Karpas-422 (cell line): ENCODE data around the gene JMJD1C. TPM values are rescaled to one million over a fixed set of nuclear protein-coding genes. Genes with fewer than 3 reads are reported as not detected.

Experiments
- DNase-seq: peaks from one replicate; pipeline ENCODE4 v3.0.0-alpha.2; 2015
- H2AFZ ChIP-seq: fragments of 200-600 bp; sonication (generic); 2 replicates; pipeline ENCODE4 v1.6.1; 2014; ENCODE audit warnings: antibody characterized with exemption, low read length, mixed read lengths
- H3K27ac ChIP-seq: fragments of 200-600 bp; sonication (generic); 2 replicates; pipeline ENCODE4 v1.5.1; 2014; ENCODE audit warnings: mild to moderate bottlenecking, low read length, moderate library complexity
- H3K27me3 ChIP-seq: fragments of 200-600 bp; sonication (generic); 2 replicates; pipeline ENCODE4 v1.6.1; 2014; ENCODE audit warnings: low read length, mixed read lengths
- H3K36me3 ChIP-seq: fragments of 200-600 bp; sonication (generic); 2 replicates; pipeline ENCODE4 v1.6.1; 2014; ENCODE audit warnings: low read length, mixed read lengths; ENCODE audit not compliant: insufficient read depth
- H3K4me1 ChIP-seq: fragments of 200-600 bp; sonication (generic); 2 replicates; pipeline ENCODE4 v1.6.1; 2014; ENCODE audit warnings: mild to moderate bottlenecking, low read length, mixed read lengths
- H3K4me2 ChIP-seq: fragments of 200-600 bp; sonication (generic); 2 replicates; pipeline ENCODE4 v1.6.1; 2014; ENCODE audit warnings: low read length, low read depth, mild to moderate bottlenecking; ENCODE audit not compliant: poor library complexity, severe bottlenecking
- H3K4me3 ChIP-seq: fragments of 200-600 bp; sonication (generic); 2 replicates; pipeline ENCODE4 v1.5.1; 2014; ENCODE audit warnings: mild to moderate bottlenecking, antibody characterized with exemption, low read length, mixed read lengths
- H3K79me2 ChIP-seq: fragments of 200-600 bp; sonication (generic); 2 replicates; pipeline ENCODE4 v1.6.1; 2014; ENCODE audit warnings: mild to moderate bottlenecking, low read length, mixed read lengths
- H3K9ac ChIP-seq: fragments of 200-600 bp; sonication (generic); 2 replicates; pipeline ENCODE4 v1.6.0; 2014; ENCODE audit warnings: low read length
- H3K9me2 ChIP-seq: fragments of 200-600 bp; sonication (generic), shearing (Covaris generic); replicated peaks from 2 replicates; pipeline ENCODE4 v1.6.0; 2014; ENCODE audit warnings: mild to moderate bottlenecking, low read length, moderate library complexity; ENCODE audit not compliant: insufficient read depth
- H3K9me3 ChIP-seq: fragments of 300-700, 200-600 bp; sonication (generic); 2 replicates; pipeline ENCODE4 v1.6.1; 2014; ENCODE audit warnings: low read length, mixed read lengths
- H4K20me1 ChIP-seq: fragments of 200-600 bp; sonication (generic); 2 replicates; pipeline ENCODE4 v1.6.1; 2014; ENCODE audit warnings: mild to moderate bottlenecking, antibody characterized with exemption, low read length, low read depth; ENCODE audit not compliant: insufficient read depth
- total RNA-seq: library from RNA; depleted of rRNA; stranded (reverse); fragments of >200 nt; shearing (Covaris generic); gene quantifications from 2 replicates; pipeline ENCODE4 v1.2.3, GENCODE V29; 2014; ENCODE audit warnings: low replicate concordance

The JMJD1C gene
- total RNA-seq, 1 experiment from 2014 or later: 141 TPM

DNA sequence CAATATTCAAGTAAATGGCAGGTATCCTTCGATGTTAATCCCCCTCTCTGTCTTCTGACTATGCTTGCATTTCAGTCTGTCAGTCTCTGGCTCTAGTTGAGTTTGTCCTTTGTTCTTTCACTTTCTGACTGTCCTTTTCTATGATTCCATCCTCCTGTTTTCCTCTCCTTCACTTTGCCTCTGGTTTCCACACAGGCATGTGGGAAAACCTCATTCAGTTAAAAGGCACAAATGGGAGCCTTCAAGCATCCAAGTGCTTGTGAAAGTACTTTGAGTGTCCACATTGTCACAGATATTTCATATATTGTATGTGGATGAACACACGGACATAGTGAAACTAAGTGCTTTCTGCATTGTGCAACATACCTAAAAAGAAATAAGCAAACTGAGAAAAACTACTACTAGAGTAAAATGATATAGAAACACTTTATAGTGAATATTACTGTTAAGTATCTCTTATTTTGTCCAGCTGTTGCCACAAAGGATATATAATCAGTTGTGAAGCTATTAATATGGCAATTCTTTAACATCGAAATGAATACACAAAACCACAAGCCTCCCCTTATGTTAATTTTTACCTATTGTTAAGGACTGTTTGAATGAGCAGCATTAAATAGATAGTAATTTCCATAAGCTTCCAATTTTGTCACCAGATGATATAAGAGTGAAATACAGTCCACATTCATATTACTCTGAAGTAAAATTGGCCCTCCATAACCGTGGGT is 260.9 kb downstream of the JMJD1C start:
- Histone ChIP-seq H3K4me3 (peak overlapping the region; percentile 27), H3K4me1 (peaks cover 87% of the 10 kb centered on the region), H3K79me2 (peaks cover 76% of the 10 kb centered on the region), H3K27ac (peak overlapping the region; percentile 62), H3K9me3 (no peaks in the 10 kb centered on the region), H2AFZ (no peak overlapping the region), H4K20me1 (no peaks in the 10 kb centered on the region), H3K36me3 (peaks cover 32% of the 10 kb centered on the region; the same call in 1 of the 2 replicates), H3K27me3 (no peaks in the 10 kb centered on the region), H3K9ac (no peak overlapping the region), H3K4me2 (peak overlapping the region; percentile 40), H3K9me2 (no peaks in the 10 kb centered on the region)
- no peak for DNase-seq

- H3K36me3 ChIP-seq: peaks cover 52% of the 10 kb centered on the region
- H3K4me3 ChIP-seq: no peak overlapping the region
- H3K9me3 ChIP-seq: no peaks in the 10 kb centered on the region
- no peaks in the 10 kb centered on the region for H4K20me1 ChIP-seq
- no peak overlapping the region; the same call in 1 of the 2 replicates for H3K27ac ChIP-seq
- peaks cover 52% of the 10 kb centered on the region for H3K79me2 ChIP-seq
- no peak overlapping the region for H2AFZ ChIP-seq
- peaks cover 50% of the 10 kb centered on the region for H3K4me1 ChIP-seq
- H3K27me3 ChIP-seq: no peaks in the 10 kb centered on the region
- H3K9ac ChIP-seq: no peak overlapping the region
- no peak overlapping the region for H3K4me2 ChIP-seq
- no peak for DNase-seq
- no peaks in the 10 kb centered on the region for H3K9me2 ChIP-seq
These were observed 264.7 kb downstream of the JMJD1C start for GRCh38 chr10:63201118-63201517.

DNA sequence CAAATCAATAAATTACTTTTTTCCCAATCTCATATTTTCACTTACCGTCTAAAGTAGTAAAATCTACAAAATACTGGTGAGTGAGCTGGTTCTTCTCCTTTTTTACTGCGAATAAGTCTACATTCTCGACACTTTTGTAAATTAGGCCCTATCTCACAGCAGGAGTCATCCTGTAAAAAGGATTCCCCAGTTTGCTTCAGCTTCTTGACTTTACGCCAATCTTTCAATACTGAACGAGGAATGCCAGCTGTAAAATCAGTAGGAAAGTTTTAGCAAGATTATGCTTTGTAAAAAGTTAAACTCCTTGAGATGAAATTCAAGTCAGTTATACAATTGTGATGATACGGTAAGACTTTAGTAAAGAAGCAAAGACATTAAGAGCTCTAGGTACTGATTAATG is 265.3 kb downstream of the JMJD1C start:
- no peak overlapping the region for H3K9ac ChIP-seq
- H2AFZ ChIP-seq: no peak overlapping the region
- peaks cover 45% of the 10 kb centered on the region for H3K79me2 ChIP-seq
- no peaks in the 10 kb centered on the region for H3K9me3 ChIP-seq
- H3K27me3 ChIP-seq: no peaks in the 10 kb centered on the region
- H3K27ac ChIP-seq: no peak overlapping the region
- H3K36me3 ChIP-seq: peaks cover 45% of the 10 kb centered on the region
- H3K9me2 ChIP-seq: no peaks in the 10 kb centered on the region
- no peaks in the 10 kb centered on the region for H4K20me1 ChIP-seq
- no peak overlapping the region for H3K4me3 ChIP-seq
- DNase-seq: no peak
- peaks cover 43% of the 10 kb centered on the region for H3K4me1 ChIP-seq
- no peak overlapping the region for H3K4me2 ChIP-seq

- peaks cover 38% of the 10 kb centered on the region for H3K79me2 ChIP-seq
- no peak overlapping the region for H3K27ac ChIP-seq
- H3K4me3 ChIP-seq: no peak overlapping the region
- H3K9ac ChIP-seq: no peak overlapping the region
- no peak overlapping the region for H3K4me2 ChIP-seq
- peaks cover 36% of the 10 kb centered on the region for H3K4me1 ChIP-seq
- H3K36me3 ChIP-seq: peaks cover 42% of the 10 kb centered on the region
- no peaks in the 10 kb centered on the region for H3K9me2 ChIP-seq
- no peaks in the 10 kb centered on the region for H3K27me3 ChIP-seq
- no peaks in the 10 kb centered on the region for H4K20me1 ChIP-seq
- no peak for DNase-seq
- H3K9me3 ChIP-seq: no peaks in the 10 kb centered on the region
- no peak overlapping the region for H2AFZ ChIP-seq
These were observed 266.1 kb downstream of the JMJD1C start for GRCh38 chr10:63199716-63200115.

- Histone ChIP-seq H3K4me2 (no peak overlapping the region), H3K79me2 (peaks cover 20% of the 10 kb centered on the region), H3K9me2 (no peaks in the 10 kb centered on the region), H3K9ac (no peak overlapping the region), H4K20me1 (no peaks in the 10 kb centered on the region), H3K27ac (no peak overlapping the region), H3K4me1 (peaks cover 17% of the 10 kb centered on the region), H3K36me3 (peaks cover 55% of the 10 kb centered on the region), H3K27me3 (no peaks in the 10 kb centered on the region), H3K4me3 (no peak overlapping the region), H2AFZ (no peak overlapping the region), H3K9me3 (no peaks in the 10 kb centered on the region)
- DNase-seq: no peak
These were observed 268.3 kb downstream of the JMJD1C start for GRCh38 chr10:63197344-63198092.

DNA sequence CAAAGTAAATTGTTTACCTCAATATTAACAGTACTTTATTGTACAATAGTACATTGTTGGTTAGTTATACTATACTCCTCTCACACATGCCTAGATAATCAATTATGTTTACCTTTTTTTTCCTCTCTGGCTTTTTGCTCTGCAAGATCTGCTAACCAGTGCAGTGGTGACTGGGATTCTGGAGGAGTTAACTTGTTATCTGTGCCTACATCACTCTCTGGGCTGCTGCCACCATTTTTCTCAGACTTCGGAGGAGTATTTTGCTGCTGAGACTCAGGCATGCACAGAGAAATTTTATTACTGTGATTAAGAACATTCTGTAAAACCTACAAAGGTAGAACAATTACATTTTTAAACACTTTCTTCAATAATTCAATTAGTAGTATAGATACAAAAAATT is 273.0 kb downstream of the JMJD1C start:
- H3K9me3 ChIP-seq: no peaks in the 10 kb centered on the region
- H2AFZ ChIP-seq: no peak overlapping the region
- H3K27me3 ChIP-seq: no peaks in the 10 kb centered on the region
- H3K4me2 ChIP-seq: no peak overlapping the region
- H3K4me1 ChIP-seq: no peaks in the 10 kb centered on the region
- H3K4me3 ChIP-seq: no peak overlapping the region
- peaks cover 44% of the 10 kb centered on the region for H3K36me3 ChIP-seq
- no peak for DNase-seq
- H3K9me2 ChIP-seq: no peaks in the 10 kb centered on the region
- H3K79me2 ChIP-seq: peaks cover 5% of the 10 kb centered on the region; the same call in 1 of the 2 replicates
- no peaks in the 10 kb centered on the region for H4K20me1 ChIP-seq
- no peak overlapping the region for H3K9ac ChIP-seq
- H3K27ac ChIP-seq: no peak overlapping the region

GRCh38 chr10:63175534-63175933 is 290.2 kb downstream of the JMJD1C start:
- Histone ChIP-seq H3K79me2 (peaks cover 15% of the 10 kb centered on the region; the same call in 1 of the 2 replicates), H2AFZ (no peak overlapping the region), H3K9me3 (no peaks in the 10 kb centered on the region), H3K27ac (no peak overlapping the region), H3K4me3 (no peak overlapping the region), H4K20me1 (no peaks in the 10 kb centered on the region), H3K4me1 (peaks cover 44% of the 10 kb centered on the region), H3K9ac (no peak overlapping the region), H3K27me3 (no peaks in the 10 kb centered on the region), H3K4me2 (no peak overlapping the region), H3K36me3 (peaks cover 41% of the 10 kb centered on the region), H3K9me2 (no peaks in the 10 kb centered on the region)
- no peak for DNase-seq

DNA sequence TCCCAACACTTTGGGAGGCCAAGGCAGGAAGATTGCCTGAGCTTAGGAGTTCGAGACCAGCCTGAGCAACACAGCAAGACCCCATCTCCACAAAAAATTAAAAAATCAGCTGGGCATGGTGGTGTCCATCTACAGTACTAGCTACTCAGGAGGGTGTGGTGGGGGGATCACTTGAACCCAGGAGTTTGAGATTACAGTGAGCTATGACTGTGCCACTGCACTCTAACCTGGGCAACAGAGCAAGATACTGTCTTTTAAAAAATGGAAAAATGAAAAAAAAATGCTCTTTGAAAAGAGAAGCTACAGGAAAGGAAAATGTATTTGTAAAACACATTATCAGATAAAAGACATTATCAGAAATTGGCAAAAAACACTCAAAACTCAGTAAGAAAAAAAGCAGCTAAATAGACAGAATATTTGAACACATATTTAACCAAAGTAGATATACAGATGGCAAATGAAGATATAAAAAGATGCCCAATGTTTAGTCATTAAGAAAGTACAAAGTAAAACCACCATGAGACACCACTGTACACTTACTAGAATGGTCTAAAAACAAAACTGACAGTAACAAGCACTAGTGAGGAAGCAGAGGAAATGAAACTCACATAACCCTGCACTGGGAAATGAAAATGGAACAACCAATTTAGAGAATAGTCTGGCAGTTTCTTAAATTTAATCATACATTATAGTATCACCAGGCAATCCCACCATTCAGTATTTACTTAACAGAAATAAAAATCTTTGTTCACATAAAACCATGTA is 292.1 kb downstream of the JMJD1C start:
- Histone ChIP-seq H4K20me1 (no peaks in the 10 kb centered on the region), H2AFZ (no peak overlapping the region), H3K4me2 (peak overlapping the region; percentile 60), H3K9ac (no peak overlapping the region), H3K4me1 (peaks cover 44% of the 10 kb centered on the region), H3K4me3 (no peak overlapping the region), H3K9me2 (no peaks in the 10 kb centered on the region), H3K36me3 (peaks cover 47% of the 10 kb centered on the region), H3K27me3 (no peaks in the 10 kb centered on the region), H3K27ac (peak overlapping the region; percentile 80), H3K79me2 (peaks cover 15% of the 10 kb centered on the region; the same call in 1 of the 2 replicates), H3K9me3 (no peaks in the 10 kb centered on the region)
- peak; percentile 65 for DNase-seq
